GM10248 (cell line): ENCODE measurements around the gene ZNF17.
A peak's percentile ranks its signal among the peaks of the same experiment; 100 is the strongest.

Experiments
- CTCF ChIA-PET: fragments of 300-600 bp; sonication (Branson Sonifier 250); formaldehyde crosslinking; extraction: SDS; loops from one replicate; lab custom pipeline; 2021; ENCODE audit warnings: antibody characterized with exemption; lab: Yijun Ruan, JAX
- POLR2A ChIA-PET: fragments of 350-650 bp; sonication (Branson Sonifier 250); formaldehyde crosslinking; extraction: SDS; loops from one replicate; lab custom pipeline; 2020; ENCODE audit warnings: antibody characterized with exemption; lab: Yijun Ruan, JAX
- DNase-seq: peaks from one replicate; pipeline ENCODE4 v3.0.0; 2012; ENCODE audit errors: extremely low spot score
- CTCF ChIP-seq: IDR thresholded peaks from 2 replicates; pipeline ENCODE4 v1.5.1; 2012; ENCODE audit warnings: mild to moderate bottlenecking, low read depth; ENCODE audit errors: extremely low read depth, missing control alignments, control extremely low read depth

ZNF17 gene

GRCh38 chr19:57438925-57439324, 28.0 kb downstream of the ZNF17 start:
- ChIA-PET CTCF (no interaction called here), POLR2A (no interaction called here)
- DNase-seq = no peak
- TF ChIP-seq CTCF = no peak

GRCh38 chr19:57441979-57442752, 31.2 kb downstream of the ZNF17 start:
- DNase-seq = no peak
- no peak for TF ChIP-seq CTCF
- CTCF ChIA-PET = no interaction called here
- POLR2A ChIA-PET = no interaction called here

- no peak for TF ChIP-seq CTCF
- ChIA-PET POLR2A (no interaction called here), CTCF (no interaction called here)
- no peak for DNase-seq
Measured at GRCh38 chr19:57443121-57443696, 32.2 kb downstream of the ZNF17 start.

- POLR2A ChIA-PET = no interaction called here
- no peak for TF ChIP-seq CTCF
- CTCF ChIA-PET = no interaction called here
- DNase-seq = no peak
Measured at GRCh38 chr19:57452307-57452706, 41.3 kb downstream of the ZNF17 start.

- ChIA-PET POLR2A (no interaction called here), CTCF (interaction anchor here (1.1 kb wide), 1 partner anchor 19 kb away, joined by 3 read pairs; no protein-coding TSS in a partner anchor)
- peak; percentile 28 for DNase-seq
- TF ChIP-seq CTCF = peak; percentile 42
Measured at GRCh38 chr19:57465680-57466381, 54.9 kb downstream of the ZNF17 start.

GRCh38 chr19:57466489-57466888, 55.5 kb downstream of the ZNF17 start:
- CTCF ChIA-PET = no interaction called here
- POLR2A ChIA-PET = no interaction called here
- TF ChIP-seq CTCF = no peak
- DNase-seq = no peak
